ENCODE measurements around the gene RASL12. TPM values are rescaled to one million over a fixed set of nuclear protein-coding genes. Genes with fewer than 3 reads are reported as not detected.

The RASL12 gene
- total RNA-seq, 2 donors from 2014 or later, result 27.2 TPM

DNA sequence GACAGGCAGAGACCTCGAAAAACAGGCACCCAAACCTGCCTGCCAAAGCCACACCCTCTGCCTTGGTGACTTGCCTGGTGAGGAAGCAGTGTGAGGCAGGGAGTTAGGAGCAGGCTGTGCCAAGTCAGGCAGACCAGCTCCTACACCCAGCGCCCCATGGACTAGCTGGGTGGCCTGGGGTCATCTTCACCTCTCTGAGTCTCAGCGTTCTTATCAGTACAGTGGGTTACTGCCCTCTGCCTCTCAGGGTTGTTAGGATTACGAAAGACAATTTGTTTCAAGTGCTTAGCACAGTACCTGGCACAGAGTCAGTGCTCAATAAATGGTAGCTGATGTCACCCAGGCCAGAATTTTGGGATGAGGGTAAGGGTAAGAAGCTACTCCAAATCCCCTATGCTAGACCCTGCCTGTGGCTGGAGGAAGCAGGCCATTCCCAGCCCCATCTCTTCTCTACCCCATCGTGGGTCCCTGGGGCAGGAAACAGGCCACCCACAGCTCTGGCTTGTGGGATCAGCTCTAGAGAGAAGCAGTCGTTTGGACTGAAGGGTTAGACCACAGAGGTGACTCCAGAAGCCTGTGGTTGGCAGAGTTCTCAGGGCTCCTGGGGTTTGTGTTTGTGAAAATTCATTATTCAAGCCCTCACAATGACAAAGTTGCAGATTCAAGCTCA lies 12.5 kb downstream of the RASL12 start:
- TF ChIP-seq, protein P1, sequence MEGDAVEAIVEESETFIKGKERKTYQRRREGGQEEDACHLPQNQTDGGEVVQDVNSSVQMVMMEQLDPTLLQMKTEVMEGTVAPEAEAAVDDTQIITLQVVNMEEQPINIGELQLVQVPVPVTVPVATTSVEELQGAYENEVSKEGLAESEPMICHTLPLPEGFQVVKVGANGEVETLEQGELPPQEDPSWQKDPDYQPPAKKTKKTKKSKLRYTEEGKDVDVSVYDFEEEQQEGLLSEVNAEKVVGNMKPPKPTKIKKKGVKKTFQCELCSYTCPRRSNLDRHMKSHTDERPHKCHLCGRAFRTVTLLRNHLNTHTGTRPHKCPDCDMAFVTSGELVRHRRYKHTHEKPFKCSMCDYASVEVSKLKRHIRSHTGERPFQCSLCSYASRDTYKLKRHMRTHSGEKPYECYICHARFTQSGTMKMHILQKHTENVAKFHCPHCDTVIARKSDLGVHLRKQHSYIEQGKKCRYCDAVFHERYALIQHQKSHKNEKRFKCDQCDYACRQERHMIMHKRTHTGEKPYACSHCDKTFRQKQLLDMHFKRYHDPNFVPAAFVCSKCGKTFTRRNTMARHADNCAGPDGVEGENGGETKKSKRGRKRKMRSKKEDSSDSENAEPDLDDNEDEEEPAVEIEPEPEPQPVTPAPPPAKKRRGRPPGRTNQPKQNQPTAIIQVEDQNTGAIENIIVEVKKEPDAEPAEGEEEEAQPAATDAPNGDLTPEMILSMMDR (conservative IDR thresholded peaks at IDR 0.05), result no peak
- Mint-ChIP-seq H3K27me3 (ENCODE audit: insufficient read depth) (no peaks in the 10 kb centered on the region), H3K9me3 (no peaks in the 10 kb centered on the region), H3K27ac (no peak overlapping the region), H3K36me3 (ENCODE audit: low read depth) (peaks cover 47% of the 10 kb centered on the region), H3K4me1 (no peaks in the 10 kb centered on the region), H3K4me3 (no peak overlapping the region)
- Histone ChIP-seq H3K4me3 (ENCODE audit: low read length) (no peak overlapping the region), H3K9me3 (ENCODE audit: control insufficient read depth, low read length) (no peaks in the 10 kb centered on the region), H3K27me3 (ENCODE audit: control insufficient read depth, insufficient read depth, low read length, poor library complexity, severe bottlenecking) (no peaks in the 10 kb centered on the region), H3K4me1 (ENCODE audit: control insufficient read depth, insufficient read depth, low read length) (no peaks in the 10 kb centered on the region), H3K36me3 (ENCODE audit: control insufficient read depth, insufficient read depth, low read length) (peaks cover 62% of the 10 kb centered on the region), H3K9ac (ENCODE audit: extremely low read depth, low read length, poor library complexity, severe bottlenecking) (no peak overlapping the region), H3K27ac (ENCODE audit: low read depth, low read length) (no peak overlapping the region)
- 90 to 97% methylated on average over 6 of the region's 6 CpGs for WGBS, 2 experiments (ENCODE audit: insufficient coverage in 1 of 2, insufficient read length in 1 of 2)
- no peak for DNase-seq

- Histone ChIP-seq H3K27ac (ENCODE audit: low read depth, low read length) (no peak overlapping the region), H3K4me1 (ENCODE audit: control insufficient read depth, insufficient read depth, low read length) (no peaks in the 10 kb centered on the region), H3K36me3 (ENCODE audit: control insufficient read depth, insufficient read depth, low read length) (peaks cover 59% of the 10 kb centered on the region), H3K9ac (ENCODE audit: extremely low read depth, low read length, poor library complexity, severe bottlenecking) (no peak overlapping the region), H3K9me3 (ENCODE audit: control insufficient read depth, low read length) (no peaks in the 10 kb centered on the region), H3K4me3 (ENCODE audit: low read length) (no peak overlapping the region), H3K27me3 (ENCODE audit: control insufficient read depth, insufficient read depth, low read length, poor library complexity, severe bottlenecking) (no peaks in the 10 kb centered on the region)
- Mint-ChIP-seq H3K4me3 (no peak overlapping the region), H3K4me1 (no peaks in the 10 kb centered on the region), H3K9me3 (no peaks in the 10 kb centered on the region), H3K27ac (no peak overlapping the region), H3K27me3 (ENCODE audit: insufficient read depth) (peaks cover 3% of the 10 kb centered on the region), H3K36me3 (ENCODE audit: low read depth) (peaks cover 41% of the 10 kb centered on the region)
- peak; percentile 94 for DNase-seq
- WGBS, 2 experiments (ENCODE audit: insufficient coverage in 1 of 2, insufficient read length in 1 of 2), result 81 to 84% methylated on average over 22 to 26 of the region's 26 CpGs
- TF ChIP-seq, protein P1 (conservative IDR thresholded peaks at IDR 0.05), result peak; percentile 95
Observed at GRCh38 chr15:65054333-65055200, 13.2 kb downstream of the RASL12 start.

- peaks cover 45% of the 10 kb centered on the region for H3K36me3 ChIP-seq (ENCODE audit: control insufficient read depth, insufficient read depth, low read length)
- peaks cover 28% of the 10 kb centered on the region for H3K36me3 Mint-ChIP-seq (ENCODE audit: low read depth)
- WGBS, 2 experiments (ENCODE audit: insufficient coverage in 1 of 2, insufficient read length in 1 of 2), result 94 to 96% methylated on average over 1 to 2 of the region's 2 CpGs
- H3K9me3 ChIP-seq (ENCODE audit: control insufficient read depth, low read length), result no peaks in the 10 kb centered on the region
- TF ChIP-seq, protein P1 (conservative IDR thresholded peaks at IDR 0.05), result no peak
- no peaks in the 10 kb centered on the region for H3K9me3 Mint-ChIP-seq
- no peak overlapping the region for H3K9ac ChIP-seq (ENCODE audit: extremely low read depth, low read length, poor library complexity, severe bottlenecking)
- no peaks in the 10 kb centered on the region for H3K4me1 Mint-ChIP-seq
- H3K4me3 ChIP-seq (ENCODE audit: low read length), result no peak overlapping the region
- H3K27me3 ChIP-seq (ENCODE audit: control insufficient read depth, insufficient read depth, low read length, poor library complexity, severe bottlenecking), result no peaks in the 10 kb centered on the region
- H3K4me3 Mint-ChIP-seq, result no peak overlapping the region
- no peak overlapping the region for H3K27ac Mint-ChIP-seq
- no peak overlapping the region for H3K27ac ChIP-seq (ENCODE audit: low read depth, low read length)
- peaks cover 3% of the 10 kb centered on the region for H3K27me3 Mint-ChIP-seq (ENCODE audit: insufficient read depth)
- DNase-seq, result no peak
- no peaks in the 10 kb centered on the region for H3K4me1 ChIP-seq (ENCODE audit: control insufficient read depth, insufficient read depth, low read length)
Observed at GRCh38 chr15:65052956-65053355, 14.8 kb downstream of the RASL12 start.

Data from endodermal cell (in vitro differentiated cells).